OCI-LY7 (cell line): ENCODE measurements around the gene SLC25A21. TPM values are rescaled to one million over a fixed set of nuclear protein-coding genes. Genes with fewer than 3 reads are reported as not detected.

ENCODE experiments used
- BruUV-seq: library from RNA; stranded (reverse); fragments of 400-500 nt; replicated peaks from 2 replicates; lab custom pipeline; 2021; lab: Mats Ljungman, UMichigan
- CTCF ChIA-PET: fragments of 300-600 bp; sonication (Branson Sonifier 250); formaldehyde crosslinking; loops from one replicate; lab custom pipeline; 2022; ENCODE audit warnings: antibody characterized with exemption; ENCODE audit not compliant: unreplicated experiment; lab: Charles Lee
- POLR2A ChIA-PET: fragments of 300-600 bp; sonication (Branson Sonifier 250); formaldehyde crosslinking; loops from one replicate; lab custom pipeline; 2022; ENCODE audit warnings: antibody characterized with exemption; lab: Charles Lee
- DNase-seq: peaks from one replicate; pipeline ENCODE4 v3.0.0-alpha.2; 2015; ENCODE audit warnings: low spot score
- H2AFZ ChIP-seq: fragments of 200-600 bp; sonication (generic), shearing (Covaris generic); 2 replicates; pipeline ENCODE4 v1.6.1; 2014; ENCODE audit warnings: mild to moderate bottlenecking, antibody characterized with exemption, low read length, moderate library complexity
- H3K27ac ChIP-seq: fragments of 200-600 bp; sonication (generic); 2 replicates; pipeline ENCODE4 v1.5.1; 2014; ENCODE audit warnings: mixed run types, low read depth, mild to moderate bottlenecking, moderate library complexity, low read length, inconsistent platforms; ENCODE audit not compliant: poor library complexity, severe bottlenecking
- H3K36me3 ChIP-seq: fragments of 200-600 bp; sonication (generic); 2 replicates; pipeline ENCODE4 v1.6.1; 2014; ENCODE audit warnings: mild to moderate bottlenecking, antibody characterized with exemption, low read length, moderate library complexity, mixed read lengths; ENCODE audit not compliant: insufficient read depth
- H3K4me1 ChIP-seq: fragments of 200-600 bp; sonication (generic); 2 replicates; pipeline ENCODE4 v1.5.1; 2014; ENCODE audit warnings: mild to moderate bottlenecking, low read length; ENCODE audit not compliant: insufficient read depth, poor library complexity, severe bottlenecking
- H3K4me2 ChIP-seq: fragments of 200-600 bp; sonication (generic); 2 replicates; pipeline ENCODE4 v1.6.1; 2014; ENCODE audit warnings: mild to moderate bottlenecking, low read length
- H3K4me3 ChIP-seq: fragments of 200-600 bp; sonication (generic); 2 replicates; pipeline ENCODE4 v1.5.1; 2014; ENCODE audit warnings: mild to moderate bottlenecking, low read depth, low read length; ENCODE audit not compliant: poor library complexity, severe bottlenecking
- H3K79me2 ChIP-seq: fragments of 200-600 bp; sonication (generic); 2 replicates; pipeline ENCODE4 v1.6.1; 2016; ENCODE audit warnings: low read depth, mild to moderate bottlenecking, low read length, moderate library complexity, mixed read lengths; ENCODE audit not compliant: insufficient read depth
- H3K9me2 ChIP-seq: fragments of 200-600 bp; sonication (generic); 2 replicates; pipeline ENCODE4 v1.6.1; 2016; ENCODE audit warnings: mild to moderate bottlenecking, low read length, mixed read lengths; ENCODE audit not compliant: insufficient read depth
- H3K9me3 ChIP-seq: fragments of 200-600 bp; sonication (generic); 2 replicates; pipeline ENCODE4 v1.6.1; 2014; ENCODE audit warnings: mild to moderate bottlenecking, mixed run types, low read length, mixed read lengths
- H4K20me1 ChIP-seq: fragments of 200-600 bp; sonication (generic); 2 replicates; pipeline ENCODE4 v1.6.1; 2014; ENCODE audit warnings: mild to moderate bottlenecking, antibody characterized with exemption, low read length, moderate library complexity, mixed read lengths; ENCODE audit not compliant: insufficient read depth
- CTCF ChIP-seq: fragments of 200-600 bp; sonication (generic); conservative IDR thresholded peaks from 2 replicates; pipeline ENCODE4 v1.5.1; 2014; ENCODE audit warnings: mild to moderate bottlenecking, antibody characterized with exemption, low read length, moderate library complexity, mixed read lengths
- EZH2phosphoT487 ChIP-seq: fragments of 200-600 bp; sonication (generic); IDR thresholded peaks from 2 replicates; pipeline ENCODE4 v1.6.1; 2018; ENCODE audit warnings: low read depth, borderline replicate concordance, mild to moderate bottlenecking, mixed run types, antibody characterized with exemption, low read length, moderate library complexity, mixed read lengths
- intact Hi-C: fragments of 100-400 bp; cut with micrococcal nuclease; formaldehyde crosslinking; loops from one replicate; pipeline ENCODE4 v1.10.0; 2022; ENCODE audit not compliant: unreplicated experiment
- total RNA-seq, 2 experiments: library from RNA; depleted of rRNA in 1 of 2; stranded (reverse); fragments of >200 nt in 1 of 2; shearing (Covaris generic) in 1 of 2; gene quantifications; 2 replicates each; pipeline ENCODE4 v1.2.3, GENCODE V29; 2014 to 2022

The SLC25A21 gene
- total RNA-seq, 2 experiments from 2014 or later = not detected

DNA sequence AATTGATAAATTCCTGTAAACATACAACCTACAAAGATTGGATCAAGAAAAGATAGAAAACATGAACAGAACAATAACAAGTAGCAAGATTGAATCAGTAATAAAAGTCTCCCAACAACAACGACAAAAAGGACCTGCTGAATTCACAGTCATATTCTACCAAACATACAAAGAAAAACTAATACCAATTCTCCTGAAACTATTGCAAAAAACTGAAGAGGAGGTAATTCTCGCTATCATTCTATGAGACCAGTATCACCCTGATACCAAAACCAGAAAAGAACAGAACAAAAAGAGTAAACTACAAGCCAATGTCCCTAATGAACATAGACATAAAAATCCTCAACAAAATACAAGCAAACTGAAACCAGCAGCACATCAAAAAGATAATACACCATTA lies 14.4 kb downstream of the SLC25A21 start:
- BruUV-seq = no TSS peak
- POLR2A ChIA-PET = no interaction called here
- TF ChIP-seq CTCF (no peak), EZH2phosphoT487 (no peak)
- Histone ChIP-seq H3K79me2 (no peaks in the 10 kb centered on the region), H3K4me1 (no peaks in the 10 kb centered on the region), H3K4me2 (no peak overlapping the region), H2AFZ (no peak overlapping the region), H3K4me3 (no peak overlapping the region), H4K20me1 (no peaks in the 10 kb centered on the region), H3K27ac (no peak overlapping the region), H3K9me3 (no peaks in the 10 kb centered on the region), H3K36me3 (no peaks in the 10 kb centered on the region), H3K9me2 (no peaks in the 10 kb centered on the region)
- intact Hi-C loops = no loop called here
- CTCF ChIA-PET = no interaction called here
- no peak for DNase-seq

DNA sequence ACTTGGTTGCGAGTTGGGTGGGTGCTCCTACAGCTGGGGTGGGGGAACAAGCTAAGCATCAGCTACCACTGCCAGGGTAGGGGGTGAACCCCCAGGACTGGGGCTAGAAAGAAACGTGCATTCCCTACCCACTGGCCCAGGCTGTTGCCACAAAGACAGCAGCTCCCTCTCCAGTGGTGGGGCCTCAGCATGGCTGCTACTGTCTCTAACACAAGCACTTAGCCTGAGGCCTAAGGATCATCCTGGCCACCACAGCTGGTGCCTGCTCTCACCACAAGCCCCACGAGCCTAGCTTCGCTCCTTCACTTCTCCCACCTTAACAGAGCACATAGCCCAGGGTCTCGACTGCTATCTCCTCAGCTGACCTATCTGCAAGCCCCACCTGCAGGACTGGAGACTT lies 18.9 kb downstream of the SLC25A21 start:
- TF ChIP-seq CTCF (no peak), EZH2phosphoT487 (no peak)
- Histone ChIP-seq H3K36me3 (no peaks in the 10 kb centered on the region), H3K79me2 (no peaks in the 10 kb centered on the region), H4K20me1 (no peaks in the 10 kb centered on the region), H3K9me3 (no peaks in the 10 kb centered on the region), H3K4me3 (no peak overlapping the region), H3K9me2 (no peaks in the 10 kb centered on the region), H3K4me2 (no peak overlapping the region), H2AFZ (no peak overlapping the region), H3K4me1 (no peaks in the 10 kb centered on the region), H3K27ac (no peak overlapping the region)
- no peak for DNase-seq
- POLR2A ChIA-PET = interaction anchor here (0.6 kb wide), 1 partner anchor 13 kb away, joined by 3 read pairs; no protein-coding TSS in a partner anchor
- CTCF ChIA-PET = no interaction called here
- BruUV-seq = no TSS peak
- intact Hi-C loops = no loop called here

DNA sequence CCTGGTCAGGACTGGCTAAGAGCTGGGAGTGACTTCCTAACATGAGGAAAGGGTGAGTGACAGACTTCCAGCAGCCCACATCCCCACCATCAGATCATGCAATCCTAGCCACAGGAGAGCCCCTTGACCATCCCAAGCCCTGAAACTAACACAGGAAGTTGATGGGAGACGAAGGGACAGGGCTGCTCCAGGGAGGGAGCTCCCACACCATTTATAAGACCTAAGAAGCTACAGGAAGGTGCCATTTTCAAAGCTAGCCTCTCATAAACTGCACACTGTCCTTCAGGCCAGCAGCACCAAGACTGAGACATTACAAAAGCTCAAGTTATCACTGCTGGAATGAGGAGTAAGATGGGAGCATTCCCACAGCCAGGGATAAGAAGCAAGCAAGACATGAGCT lies 19.4 kb downstream of the SLC25A21 start:
- Histone ChIP-seq H3K4me3 (no peak overlapping the region), H3K27ac (no peak overlapping the region), H3K36me3 (no peaks in the 10 kb centered on the region), H2AFZ (no peak overlapping the region), H3K79me2 (no peaks in the 10 kb centered on the region), H3K9me3 (no peaks in the 10 kb centered on the region), H3K4me1 (no peaks in the 10 kb centered on the region), H3K4me2 (no peak overlapping the region), H3K9me2 (no peaks in the 10 kb centered on the region), H4K20me1 (no peaks in the 10 kb centered on the region)
- DNase-seq = no peak
- BruUV-seq = no TSS peak
- CTCF ChIA-PET = no interaction called here
- POLR2A ChIA-PET = no interaction called here
- intact Hi-C loops = no loop called here
- TF ChIP-seq EZH2phosphoT487 (no peak), CTCF (no peak)
